ENCODE results near the gene UBE2E2. TPM values are rescaled to one million over a fixed set of nuclear protein-coding genes. Genes with fewer than 3 reads are reported as not detected.

The UBE2E2 gene
- total RNA-seq, 1 experiment from 2014 or later: 38.6 TPM

GRCh38 chr3:23159929-23160328 lies 43.2 kb upstream of the UBE2E2 start:
- H2BK120ac ChIP-seq (ENCODE audit: low read depth, low read length, poor library complexity, severe bottlenecking): no peak overlapping the region
- no peaks in the 10 kb centered on the region for H3K23me2 ChIP-seq (ENCODE audit: insufficient read length, low read depth, low read length, poor library complexity, severe bottlenecking)
- no peak overlapping the region for H2BK20ac ChIP-seq (ENCODE audit: low read depth, low read length, poor library complexity, severe bottlenecking)
- no peak overlapping the region for H2BK12ac ChIP-seq (ENCODE audit: insufficient read length, low read depth, low read length)
- H3K9me3 ChIP-seq (ENCODE audit: control insufficient read depth, low read depth, low read length): no peaks in the 10 kb centered on the region
- no peak overlapping the region for H3K18ac ChIP-seq (ENCODE audit: insufficient read length, low read depth, low read length)
- no peak overlapping the region for H3K4me3 Mint-ChIP-seq
- no CpG with 5 or more reads among the region's 2 CpGs for WGBS (ENCODE audit: extremely low coverage, insufficient read length, low lambda C conversion rate)
- no peak overlapping the region for H4K8ac ChIP-seq (replicated peaks; ENCODE audit: insufficient read length, low read depth, low read length)
- no peak overlapping the region for H3K23ac ChIP-seq (ENCODE audit: insufficient read length, low read depth, low read length)
- no peaks in the 10 kb centered on the region for H3K4me1 Mint-ChIP-seq
- peaks cover 0 to 5% (median 0%) of the 10 kb centered on the region in 3 experiments; a peak in 2 of 7 replicates for H3K36me3 Mint-ChIP-seq (ENCODE audit: insufficient read depth in 1 of 3, low read depth in 3 of 3)
- H3K27ac Mint-ChIP-seq: no peak overlapping the region
- H2BK15ac ChIP-seq (ENCODE audit: low read depth, low read length): no peak overlapping the region
- no peak overlapping the region for H3K4me2 ChIP-seq (ENCODE audit: insufficient read depth, insufficient read length, low read length)
- no peaks in the 10 kb centered on the region for H3K27me3 ChIP-seq (ENCODE audit: insufficient read depth, low read length)
- no peak overlapping the region for H3T11ph ChIP-seq (ENCODE audit: low read length)
- no peak for DNase-seq
- H3K27me3 Mint-ChIP-seq (ENCODE audit: low read depth): no peaks in the 10 kb centered on the region
- no peaks in the 10 kb centered on the region for H3K79me1 ChIP-seq (ENCODE audit: insufficient read depth, low read depth, low read length, poor library complexity, severe bottlenecking)
- H3K79me2 ChIP-seq (ENCODE audit: insufficient read depth, low read length): no peaks in the 10 kb centered on the region
- no peak overlapping the region for H2BK5ac ChIP-seq (ENCODE audit: insufficient read length, low read length)
- no peak overlapping the region for H4K5ac ChIP-seq (ENCODE audit: insufficient read length, low read depth, low read length)
- no peak overlapping the region for H4K91ac ChIP-seq (ENCODE audit: insufficient read length, low read depth, low read length)
- no peaks in the 10 kb centered on the region for H4K20me1 ChIP-seq (ENCODE audit: control insufficient read depth, insufficient read depth, insufficient read length)
- no peak overlapping the region for H3K4ac ChIP-seq (ENCODE audit: low read depth, low read length)
- H3K4me1 ChIP-seq (ENCODE audit: insufficient read depth, low read length): no peaks in the 10 kb centered on the region; the same call in 1 of the 2 replicates
- H3K56ac ChIP-seq (ENCODE audit: insufficient read length, low read depth, low read length): no peak overlapping the region
- no peak overlapping the region for H2AFZ ChIP-seq (ENCODE audit: low read length)
- no peak overlapping the region for H3K9ac ChIP-seq (ENCODE audit: extremely low read depth, insufficient read length, low read length)
- no peak overlapping the region for H3K27ac ChIP-seq (ENCODE audit: insufficient read length, low read depth, low read length)
- no peak overlapping the region for H3K14ac ChIP-seq (ENCODE audit: insufficient read depth, low read length)
- peaks cover 6 to 7% of the 10 kb centered on the region in 2 experiments for H3K9me3 Mint-ChIP-seq
- no peak for TF ChIP-seq CTCF (conservative IDR thresholded peaks at IDR 0.05)
- H2AK5ac ChIP-seq (ENCODE audit: insufficient read length, low read length): no peak overlapping the region

Data from H9 (cell line).